Peyer's patch (tissue), 4 donors: ENCODE results near the gene BRD3.

Source experiments
- CTCF ChIP-seq, 6 experiments: fragments of 450-650 bp in 4 of 6; fragments of 200-600 bp in 2 of 6; sonication (generic) in 1 of 6; IDR thresholded peaks; one replicate each; pipeline ENCODE4 v1.5.1; 2017 to 2019; ENCODE audit warnings: antibody characterized with exemption in 6 of 6, mild to moderate bottlenecking in 3 of 6, moderate library complexity in 1 of 6
- POLR2A ChIP-seq, 2 donors: fragments of 450-650 bp; IDR thresholded peaks; one replicate each; pipeline ENCODE4 v1.5.1; 2017; ENCODE audit warnings: antibody characterized with exemption in 2 of 2, mild to moderate bottlenecking in 2 of 2, moderate library complexity in 2 of 2

GRCh38 chr9:134050726-134051125 lies 17.1 kb downstream of the BRD3 start:
- TF ChIP-seq CTCF (IDR thresholded peaks at IDR 0.05) (no peak), POLR2A (IDR thresholded peaks at IDR 0.05) (no peak)
